Ectodermal cell (in vitro differentiated cells): ENCODE data around the gene LRRC4.

Experiments
- H3K27ac ChIP-seq: 2 replicates; pipeline ENCODE4 v1.7.0; 2013; ENCODE audit warnings: mild to moderate bottlenecking, low read depth, low read length; ENCODE audit not compliant: insufficient read depth, poor library complexity, severe bottlenecking
- H3K27me3 ChIP-seq: 2 replicates; pipeline ENCODE4 v1.7.0; 2013; ENCODE audit warnings: mild to moderate bottlenecking, low read length; ENCODE audit not compliant: insufficient read depth, control insufficient read depth, poor library complexity, severe bottlenecking
- H3K36me3 ChIP-seq: one replicate; pipeline ENCODE4 v1.7.0; 2013; ENCODE audit warnings: low read length; ENCODE audit not compliant: control insufficient read depth, insufficient read depth
- H3K4me1 ChIP-seq: one replicate; pipeline ENCODE4 v1.7.0; 2013; ENCODE audit warnings: low read length; ENCODE audit not compliant: control insufficient read depth, insufficient read depth
- H3K4me3 ChIP-seq: 2 replicates; pipeline ENCODE4 v1.7.0; 2013; ENCODE audit warnings: low read depth, low read length, control low read depth; ENCODE audit not compliant: insufficient read depth
- H3K9me3 ChIP-seq: 2 replicates; pipeline ENCODE4 v1.7.0; 2013; ENCODE audit warnings: mild to moderate bottlenecking, low read length, moderate library complexity; ENCODE audit not compliant: control insufficient read depth
- WGBS, 2 experiments: methylation state at CpG; one replicate each; pipeline ENCODE4 v1.1.7; 2013; ENCODE audit warnings: missing lambda C conversion rate in 2 of 2; 5-methylcytosine and 5-hydroxymethylcytosine counted together

The LRRC4 gene

DNA sequence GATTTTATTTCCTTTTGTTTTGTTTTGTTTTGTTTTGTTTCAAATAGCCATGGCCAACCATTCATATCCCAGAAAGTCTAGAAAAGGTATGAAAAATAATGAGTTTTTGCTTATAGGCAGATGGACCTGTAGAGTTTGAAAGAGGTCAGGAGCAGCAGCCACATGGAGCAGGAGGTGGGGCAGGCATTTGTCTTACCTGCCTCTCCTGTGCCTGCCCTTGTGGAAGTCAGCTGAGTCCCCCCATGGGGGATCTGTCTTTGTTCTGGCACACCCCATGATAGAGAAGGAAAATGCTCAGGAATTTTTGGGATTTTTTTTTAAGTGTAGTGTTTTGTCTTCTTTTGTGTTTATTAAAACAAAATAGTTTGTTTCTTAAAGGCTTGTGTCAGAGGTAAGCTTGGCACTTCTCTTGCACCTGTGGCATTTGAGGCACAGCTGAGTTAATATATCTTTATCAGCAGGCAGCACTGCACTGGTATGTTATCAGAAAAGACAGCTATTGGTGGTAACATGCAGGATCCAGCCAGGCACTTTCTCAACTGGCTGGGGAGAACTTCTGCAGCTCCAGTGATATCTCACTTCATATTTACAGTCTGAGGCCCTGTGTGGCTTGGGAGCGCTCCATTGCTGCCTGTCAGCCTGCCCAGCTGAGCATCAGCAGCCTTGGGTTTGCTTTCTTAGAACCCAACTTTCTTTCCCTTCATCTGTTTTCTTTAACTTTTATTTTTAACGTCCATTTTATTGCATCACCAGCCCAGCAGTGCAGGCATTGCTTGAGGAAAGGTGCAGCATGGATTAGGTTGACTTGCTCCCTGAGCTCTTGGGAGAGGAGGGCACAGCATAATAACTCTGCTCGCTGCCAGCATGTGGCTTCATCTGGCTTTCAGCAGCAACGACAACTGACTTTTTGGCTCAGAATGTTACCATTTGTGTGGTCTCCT lies 44.4 kb downstream of the LRRC4 start:
- no peaks in the 10 kb centered on the region for H3K36me3 ChIP-seq
- H3K4me1 ChIP-seq: peaks cover 18% of the 10 kb centered on the region
- H3K27ac ChIP-seq: no peak overlapping the region
- H3K4me3 ChIP-seq: no peak overlapping the region
- no peaks in the 10 kb centered on the region for H3K27me3 ChIP-seq
- no peaks in the 10 kb centered on the region for H3K9me3 ChIP-seq
- WGBS, 2 experiments: 76 to 80% methylated on average over 4 of the region's 4 CpGs

DNA sequence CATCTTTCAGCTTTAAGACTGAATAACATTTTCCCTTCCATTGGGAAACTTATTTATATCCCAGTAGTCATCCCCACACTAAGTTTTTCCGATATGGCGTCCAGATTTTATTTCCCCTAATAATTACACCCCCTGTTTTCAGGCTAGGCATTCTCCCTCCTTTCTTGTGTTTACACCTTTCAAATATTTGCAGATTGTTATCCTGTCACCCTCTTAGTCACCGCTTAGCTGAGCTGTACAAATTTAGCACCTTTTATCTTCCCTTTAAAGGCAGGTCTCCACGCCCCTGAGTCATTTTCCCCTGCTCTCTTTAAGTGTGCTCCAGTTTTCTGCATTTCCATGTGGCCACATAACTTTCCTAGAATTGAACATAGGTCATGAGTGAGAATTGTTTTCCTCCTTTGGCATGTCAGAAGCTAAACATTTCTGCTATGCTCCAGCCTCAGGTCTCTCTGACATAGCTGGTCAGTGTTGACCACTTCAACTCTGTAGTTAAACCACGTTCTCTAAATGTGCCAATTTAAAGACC lies 47.4 kb downstream of the LRRC4 start:
- Histone ChIP-seq H3K4me3 (no peak overlapping the region), H3K9me3 (no peaks in the 10 kb centered on the region), H3K27me3 (no peaks in the 10 kb centered on the region), H3K36me3 (peaks cover 4% of the 10 kb centered on the region), H3K4me1 (peaks cover 18% of the 10 kb centered on the region), H3K27ac (no peak overlapping the region)
- WGBS, 2 experiments: 96% methylated on average over 5 of the region's 5 CpGs

DNA sequence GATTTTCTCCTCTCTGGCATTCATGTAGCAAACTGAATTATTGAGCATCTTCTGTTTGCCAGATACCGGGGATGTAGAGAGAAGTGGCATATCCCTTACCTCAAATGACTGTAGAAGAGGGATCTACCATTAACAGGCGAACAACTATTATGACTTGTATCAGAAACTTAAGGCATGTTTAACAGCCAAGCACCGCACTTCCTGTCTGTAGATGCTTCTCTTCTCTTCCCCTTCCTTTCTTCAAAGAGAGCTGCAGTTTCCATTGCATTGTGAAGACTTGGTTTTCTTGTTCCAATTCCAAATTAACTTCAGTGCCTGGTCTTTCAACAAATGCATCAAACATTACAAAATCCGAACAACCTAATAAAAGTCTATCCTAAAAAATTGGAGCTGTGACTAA lies 49.3 kb downstream of the LRRC4 start:
- Histone ChIP-seq H3K27me3 (no peaks in the 10 kb centered on the region), H3K27ac (no peak overlapping the region), H3K4me3 (no peak overlapping the region), H3K9me3 (no peaks in the 10 kb centered on the region), H3K36me3 (peaks cover 4% of the 10 kb centered on the region), H3K4me1 (peaks cover 8% of the 10 kb centered on the region)
- 96% methylated on average over 4 of the region's 4 CpGs for WGBS, 2 experiments

GRCh38 chr7:127980901-127981300 lies 50.3 kb downstream of the LRRC4 start:
- Histone ChIP-seq H3K9me3 (no peaks in the 10 kb centered on the region), H3K27ac (no peak overlapping the region), H3K4me3 (no peak overlapping the region), H3K4me1 (peaks cover 13% of the 10 kb centered on the region), H3K36me3 (peaks cover 4% of the 10 kb centered on the region), H3K27me3 (no peaks in the 10 kb centered on the region)
- 73 to 87% methylated on average over 1 of the region's 1 CpG for WGBS, 2 experiments

- peaks cover 25% of the 10 kb centered on the region for H3K4me1 ChIP-seq
- no peak overlapping the region for H3K27ac ChIP-seq
- H3K27me3 ChIP-seq: no peaks in the 10 kb centered on the region
- no peaks in the 10 kb centered on the region for H3K9me3 ChIP-seq
- peaks cover 4% of the 10 kb centered on the region for H3K36me3 ChIP-seq
- H3K4me3 ChIP-seq: no peak overlapping the region
These were observed 51.5 kb downstream of the LRRC4 start for GRCh38 chr7:127979728-127980126.

DNA sequence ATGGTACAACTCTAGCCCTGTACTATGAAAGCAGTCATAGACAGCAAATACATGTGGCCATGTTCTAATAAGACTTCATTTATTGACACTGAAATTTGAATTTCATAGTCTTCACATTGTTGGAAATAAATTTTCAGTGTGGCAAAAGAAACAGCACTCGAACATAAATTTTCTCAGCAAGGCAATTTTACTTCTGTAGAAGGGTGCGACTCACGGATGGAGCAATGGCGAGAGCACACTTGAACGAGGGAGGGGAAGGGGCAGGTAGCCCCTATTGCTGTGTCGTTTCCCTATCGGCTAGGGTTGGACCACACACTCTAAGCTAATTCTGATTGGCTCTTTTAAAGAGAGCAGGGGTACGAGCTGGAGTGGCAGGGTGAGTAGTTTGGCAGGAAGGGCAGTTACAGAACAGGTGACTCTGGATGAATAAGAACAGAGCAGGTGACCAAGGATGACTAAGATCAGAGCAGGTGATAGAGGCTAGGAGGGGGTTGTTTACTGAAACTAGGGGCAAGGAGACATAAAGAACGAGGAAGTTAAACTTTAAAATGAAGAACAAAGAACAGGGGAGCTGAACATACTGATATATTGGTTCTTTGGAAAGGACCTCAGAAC lies 52.0 kb downstream of the LRRC4 start:
- Histone ChIP-seq H3K27me3 (no peaks in the 10 kb centered on the region), H3K4me3 (no peak overlapping the region), H3K4me1 (peaks cover 30% of the 10 kb centered on the region), H3K36me3 (peaks cover 4% of the 10 kb centered on the region), H3K27ac (no peak overlapping the region), H3K9me3 (no peaks in the 10 kb centered on the region)
- WGBS, 2 experiments: 95 to 97% methylated on average over 9 of the region's 9 CpGs

DNA sequence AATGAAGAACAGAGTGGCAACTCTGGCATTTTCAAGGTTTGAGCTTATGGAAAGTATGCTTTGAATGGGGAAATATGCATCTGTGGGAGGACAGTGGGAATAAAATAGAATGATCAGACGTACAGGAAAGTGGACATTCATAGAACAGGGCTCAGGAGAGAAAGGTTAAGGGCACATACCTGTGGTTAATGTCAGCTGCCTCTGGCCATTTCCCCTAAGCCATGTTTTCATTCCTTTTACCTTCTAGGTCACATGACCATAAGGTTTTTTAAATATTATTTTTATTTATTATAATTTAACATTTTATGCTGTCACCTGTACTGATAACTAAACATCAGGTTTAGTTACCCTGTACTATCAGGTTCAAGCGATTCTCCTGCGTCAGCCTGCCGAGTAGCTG lies 52.8 kb downstream of the LRRC4 start:
- peaks cover 38% of the 10 kb centered on the region for H3K4me1 ChIP-seq
- no peaks in the 10 kb centered on the region for H3K27me3 ChIP-seq
- WGBS, 2 experiments: 91 to 96% methylated on average over 4 of the region's 4 CpGs
- H3K36me3 ChIP-seq: peaks cover 4% of the 10 kb centered on the region
- no peak overlapping the region for H3K4me3 ChIP-seq
- H3K27ac ChIP-seq: no peak overlapping the region
- H3K9me3 ChIP-seq: no peaks in the 10 kb centered on the region
